ENCODE data around the gene TSC22D3. TPM values are rescaled to one million over a fixed set of nuclear protein-coding genes. Genes with fewer than 3 reads are reported as not detected.
A peak's percentile ranks its signal among the peaks of the same experiment; 100 is the strongest.

TSC22D3 gene
- total and polyA plus RNA-seq, 2 donors (not counting 1 experiment from before 2014, with no cell fraction given), result 24.2 to 51.5 TPM

DNA sequence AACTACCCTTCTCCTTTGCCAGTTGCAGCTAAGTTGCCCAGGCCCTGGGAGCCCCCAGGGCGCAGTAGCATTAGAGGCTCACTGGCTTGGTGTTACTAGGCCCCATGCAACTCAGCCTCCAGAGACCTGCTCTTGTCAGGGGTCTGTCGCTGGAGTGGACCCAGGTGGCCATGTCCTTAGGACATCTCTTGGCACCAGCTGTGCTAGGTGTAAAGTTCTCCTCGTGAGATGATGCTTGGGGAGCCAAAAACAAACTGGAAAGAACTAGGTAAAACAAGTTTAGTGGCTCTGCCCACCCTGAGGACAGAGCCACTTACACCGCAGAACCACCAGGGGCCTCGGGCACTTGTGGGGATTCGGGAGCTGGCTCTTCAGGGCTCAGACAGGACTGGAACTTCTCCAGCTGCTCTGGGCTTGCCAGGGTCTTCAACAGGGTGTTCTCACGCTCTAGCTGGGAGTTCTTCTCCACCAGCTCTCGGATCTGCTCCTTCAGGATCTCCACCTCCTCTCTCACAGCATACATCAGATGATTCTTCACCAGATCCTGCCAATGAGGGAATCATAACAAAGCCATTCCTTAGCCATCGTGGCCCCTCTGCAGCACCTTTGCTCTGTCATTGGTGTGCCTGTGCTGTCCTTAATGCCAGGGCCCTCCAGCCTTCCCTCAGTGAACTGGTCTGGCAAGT lies 61.2 kb downstream of the TSC22D3 start:
- TF ChIP-seq EZH2 (IDR thresholded peaks at IDR 0.05; ENCODE audit: low read length, missing control alignments), result no peak
- TF ChIP-seq, protein P1, sequence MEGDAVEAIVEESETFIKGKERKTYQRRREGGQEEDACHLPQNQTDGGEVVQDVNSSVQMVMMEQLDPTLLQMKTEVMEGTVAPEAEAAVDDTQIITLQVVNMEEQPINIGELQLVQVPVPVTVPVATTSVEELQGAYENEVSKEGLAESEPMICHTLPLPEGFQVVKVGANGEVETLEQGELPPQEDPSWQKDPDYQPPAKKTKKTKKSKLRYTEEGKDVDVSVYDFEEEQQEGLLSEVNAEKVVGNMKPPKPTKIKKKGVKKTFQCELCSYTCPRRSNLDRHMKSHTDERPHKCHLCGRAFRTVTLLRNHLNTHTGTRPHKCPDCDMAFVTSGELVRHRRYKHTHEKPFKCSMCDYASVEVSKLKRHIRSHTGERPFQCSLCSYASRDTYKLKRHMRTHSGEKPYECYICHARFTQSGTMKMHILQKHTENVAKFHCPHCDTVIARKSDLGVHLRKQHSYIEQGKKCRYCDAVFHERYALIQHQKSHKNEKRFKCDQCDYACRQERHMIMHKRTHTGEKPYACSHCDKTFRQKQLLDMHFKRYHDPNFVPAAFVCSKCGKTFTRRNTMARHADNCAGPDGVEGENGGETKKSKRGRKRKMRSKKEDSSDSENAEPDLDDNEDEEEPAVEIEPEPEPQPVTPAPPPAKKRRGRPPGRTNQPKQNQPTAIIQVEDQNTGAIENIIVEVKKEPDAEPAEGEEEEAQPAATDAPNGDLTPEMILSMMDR (conservative IDR thresholded peaks at IDR 0.05 in 1 of 2, IDR thresholded peaks at IDR 0.05 in 1 of 2; ENCODE audit: low read depth in 1 of 2, low read length in 2 of 2), result peak in 1 of 2 donors; percentile 34
- Histone ChIP-seq H4K20me1 (ENCODE audit: control insufficient read depth, extremely low read depth, insufficient read depth, low read length) (no peaks in the 10 kb centered on the region), H3K27ac (ENCODE audit: insufficient read depth, low read length) (no peak overlapping the region), H3K9me3 (ENCODE audit: control insufficient read depth, insufficient read depth, low read depth, low read length) (no peaks in the 10 kb centered on the region), H3K4me1 (ENCODE audit: control insufficient read depth, extremely low read depth, insufficient read depth, low read length) (peaks cover 3% of the 10 kb centered on the region), H3K4me3 (replicated peaks in 1 of 4; ENCODE audit: control extremely low read depth in 1 of 4, insufficient read depth in 1 of 4, low read depth in 3 of 4, low read length in 4 of 4) (peak overlapping the region in 1 of 4 experiments; percentile 94), H3K36me3 (ENCODE audit: control insufficient read depth, insufficient read depth, low read length) (no peaks in the 10 kb centered on the region), H2AFZ (ENCODE audit: low read length) (no peak overlapping the region), H3K9ac (ENCODE audit: insufficient read depth, low read length) (no peak overlapping the region), H3K27me3 (ENCODE audit: control insufficient read depth, insufficient read depth, low read length) (no peaks in the 10 kb centered on the region), H3K4me2 (ENCODE audit: extremely low read depth, insufficient read depth, low read length) (no peak overlapping the region), H3K79me2 (ENCODE audit: control insufficient read depth, insufficient read depth, low read length) (no peaks in the 10 kb centered on the region)
- DNase-seq (ENCODE audit: low read depth in 2 of 2), result peak in 1 of 2 donors; percentile 34

DNA sequence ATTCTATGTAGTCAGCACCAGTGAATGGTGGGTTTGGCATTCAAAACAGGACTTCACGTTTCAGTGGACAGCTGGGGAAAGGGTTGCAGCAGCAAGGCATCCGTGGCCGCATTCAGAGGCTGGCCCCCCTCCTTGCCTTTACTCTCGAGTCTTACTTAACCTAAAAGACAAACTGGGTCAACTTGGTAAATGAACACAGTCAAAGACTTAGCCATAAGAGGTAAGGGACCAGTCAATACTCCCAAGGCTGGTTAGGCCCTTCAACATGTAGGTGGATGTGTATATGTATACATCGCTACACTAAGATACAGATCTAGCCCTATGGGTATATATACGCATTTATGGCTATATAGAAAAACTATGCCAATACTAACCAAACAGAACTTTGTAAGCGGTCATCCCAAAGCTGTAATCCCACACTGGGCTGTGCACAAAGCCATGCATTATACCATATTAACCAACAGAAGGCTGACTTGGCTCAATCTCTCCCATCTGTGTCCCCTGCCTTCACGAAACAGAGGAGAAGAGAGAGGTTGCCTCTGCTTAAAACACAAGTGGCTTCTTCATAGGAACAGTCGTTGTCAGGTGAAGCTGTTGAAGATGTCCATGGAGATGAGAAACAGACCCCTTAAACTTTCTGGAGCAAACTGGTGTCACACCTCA lies 61.9 kb downstream of the TSC22D3 start:
- no peak overlapping the region for H2AFZ ChIP-seq (ENCODE audit: low read length)
- no peaks in the 10 kb centered on the region for H3K79me2 ChIP-seq (ENCODE audit: control insufficient read depth, insufficient read depth, low read length)
- H3K4me3 ChIP-seq (replicated peaks in 1 of 4; ENCODE audit: control extremely low read depth in 1 of 4, insufficient read depth in 1 of 4, low read depth in 3 of 4, low read length in 4 of 4), result peak overlapping the region in 1 of 4 experiments; percentile 94
- H3K9ac ChIP-seq (ENCODE audit: insufficient read depth, low read length), result no peak overlapping the region
- no peak overlapping the region for H3K27ac ChIP-seq (ENCODE audit: insufficient read depth, low read length)
- no peaks in the 10 kb centered on the region for H3K36me3 ChIP-seq (ENCODE audit: control insufficient read depth, insufficient read depth, low read length)
- H3K4me2 ChIP-seq (ENCODE audit: extremely low read depth, insufficient read depth, low read length), result no peak overlapping the region
- no peaks in the 10 kb centered on the region for H3K9me3 ChIP-seq (ENCODE audit: control insufficient read depth, insufficient read depth, low read depth, low read length)
- peaks cover 3% of the 10 kb centered on the region for H3K4me1 ChIP-seq (ENCODE audit: control insufficient read depth, extremely low read depth, insufficient read depth, low read length)
- no peak for DNase-seq (ENCODE audit: low read depth in 2 of 2)
- H4K20me1 ChIP-seq (ENCODE audit: control insufficient read depth, extremely low read depth, insufficient read depth, low read length), result no peaks in the 10 kb centered on the region
- TF ChIP-seq, protein P1 (conservative IDR thresholded peaks at IDR 0.05 in 1 of 2, IDR thresholded peaks at IDR 0.05 in 1 of 2; ENCODE audit: low read depth in 1 of 2, low read length in 2 of 2), result no peak
- TF ChIP-seq EZH2 (IDR thresholded peaks at IDR 0.05; ENCODE audit: low read length, missing control alignments), result no peak
- no peaks in the 10 kb centered on the region for H3K27me3 ChIP-seq (ENCODE audit: control insufficient read depth, insufficient read depth, low read length)

DNA sequence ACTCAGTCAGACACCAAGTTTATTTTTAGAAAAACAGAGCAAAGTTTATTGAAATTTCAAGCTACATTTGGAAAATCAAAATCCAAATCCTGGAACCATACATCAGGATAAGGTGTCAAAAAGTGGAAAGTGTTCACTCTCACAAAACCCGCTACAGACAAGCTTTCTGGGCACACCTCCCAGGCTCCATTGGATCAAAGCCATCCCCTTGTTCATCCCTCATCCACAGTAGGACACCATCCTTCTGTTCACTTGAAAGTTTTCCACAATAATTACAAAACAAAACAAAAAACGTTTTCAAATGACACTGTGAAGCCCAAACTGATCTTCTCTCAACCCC lies 62.4 kb downstream of the TSC22D3 start:
- TF ChIP-seq EZH2 (IDR thresholded peaks at IDR 0.05; ENCODE audit: low read length, missing control alignments), result no peak
- TF ChIP-seq, protein P1 (conservative IDR thresholded peaks at IDR 0.05 in 1 of 2, IDR thresholded peaks at IDR 0.05 in 1 of 2; ENCODE audit: low read depth in 1 of 2, low read length in 2 of 2), result no peak
- no peaks in the 10 kb centered on the region for H3K79me2 ChIP-seq (ENCODE audit: control insufficient read depth, insufficient read depth, low read length)
- H3K36me3 ChIP-seq (ENCODE audit: control insufficient read depth, insufficient read depth, low read length), result no peaks in the 10 kb centered on the region
- H3K27ac ChIP-seq (ENCODE audit: insufficient read depth, low read length), result no peak overlapping the region
- H3K4me2 ChIP-seq (ENCODE audit: extremely low read depth, insufficient read depth, low read length), result no peak overlapping the region
- peak in 1 of 2 donors; percentile 34 for DNase-seq (ENCODE audit: low read depth in 2 of 2)
- no peak overlapping the region for H2AFZ ChIP-seq (ENCODE audit: low read length)
- H4K20me1 ChIP-seq (ENCODE audit: control insufficient read depth, extremely low read depth, insufficient read depth, low read length), result no peaks in the 10 kb centered on the region
- peak overlapping the region in 1 of 4 experiments; percentile 94 for H3K4me3 ChIP-seq (replicated peaks in 1 of 4; ENCODE audit: control extremely low read depth in 1 of 4, insufficient read depth in 1 of 4, low read depth in 3 of 4, low read length in 4 of 4)
- H3K27me3 ChIP-seq (ENCODE audit: control insufficient read depth, insufficient read depth, low read length), result no peaks in the 10 kb centered on the region
- H3K4me1 ChIP-seq (ENCODE audit: control insufficient read depth, extremely low read depth, insufficient read depth, low read length), result peaks cover 3% of the 10 kb centered on the region
- no peaks in the 10 kb centered on the region for H3K9me3 ChIP-seq (ENCODE audit: control insufficient read depth, insufficient read depth, low read depth, low read length)
- H3K9ac ChIP-seq (ENCODE audit: insufficient read depth, low read length), result no peak overlapping the region
